NCI-H1105 treated with DMSO at 0.1 percent for 48 hours (cell line): ENCODE results near the gene TGFB1I1.
A peak's percentile ranks its signal among the peaks of the same experiment; 100 is the strongest.
"Not testable (repeated sequence)": the region's sequence is repeated elsewhere in the genome, so short reads cannot be mapped to it uniquely, and the experiment has no call there.

Source experiments
- DNase-seq: peaks from one replicate; lab custom pipeline; 2025; lab: John Stamatoyannopoulos, UW

TGFB1I1 gene

DNA sequence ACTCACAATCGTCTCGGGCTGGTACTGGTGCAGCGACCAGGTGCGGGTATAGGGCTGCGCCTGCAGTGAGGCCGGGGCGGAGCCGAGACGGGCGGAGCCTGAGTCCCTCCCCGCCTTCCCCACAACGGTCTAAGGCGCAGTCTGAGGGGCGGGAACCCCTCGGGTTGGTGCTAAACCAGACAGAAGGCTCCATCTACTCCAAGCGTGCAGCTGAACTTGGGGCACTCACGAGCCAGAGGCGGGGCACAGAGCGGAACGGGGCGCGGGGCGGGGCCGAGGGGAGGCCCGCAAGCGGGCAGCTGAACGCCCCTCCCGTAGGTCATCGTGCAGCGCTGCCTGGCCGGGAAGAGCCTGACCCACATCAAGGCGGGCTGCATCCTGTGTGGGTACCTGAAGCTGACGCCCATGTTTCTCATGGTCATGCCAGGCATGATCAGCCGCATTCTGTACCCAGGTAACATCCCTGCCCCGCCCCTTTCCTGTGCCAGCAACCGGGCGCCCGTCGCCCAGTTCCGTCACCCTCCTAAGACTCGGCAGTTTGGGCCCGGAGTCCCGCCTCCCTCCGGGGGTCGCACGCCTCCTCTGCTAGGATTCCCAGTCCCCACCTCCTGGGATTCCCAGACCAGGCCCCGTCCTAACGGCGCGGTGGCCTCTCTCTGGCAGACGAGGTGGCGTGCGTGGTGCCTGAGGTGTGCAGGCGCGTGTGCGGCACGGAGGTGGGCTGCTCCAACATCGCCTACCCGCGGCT, 15.9 kb downstream of the TGFB1I1 start:
- DNase-seq: peak; percentile 54

DNA sequence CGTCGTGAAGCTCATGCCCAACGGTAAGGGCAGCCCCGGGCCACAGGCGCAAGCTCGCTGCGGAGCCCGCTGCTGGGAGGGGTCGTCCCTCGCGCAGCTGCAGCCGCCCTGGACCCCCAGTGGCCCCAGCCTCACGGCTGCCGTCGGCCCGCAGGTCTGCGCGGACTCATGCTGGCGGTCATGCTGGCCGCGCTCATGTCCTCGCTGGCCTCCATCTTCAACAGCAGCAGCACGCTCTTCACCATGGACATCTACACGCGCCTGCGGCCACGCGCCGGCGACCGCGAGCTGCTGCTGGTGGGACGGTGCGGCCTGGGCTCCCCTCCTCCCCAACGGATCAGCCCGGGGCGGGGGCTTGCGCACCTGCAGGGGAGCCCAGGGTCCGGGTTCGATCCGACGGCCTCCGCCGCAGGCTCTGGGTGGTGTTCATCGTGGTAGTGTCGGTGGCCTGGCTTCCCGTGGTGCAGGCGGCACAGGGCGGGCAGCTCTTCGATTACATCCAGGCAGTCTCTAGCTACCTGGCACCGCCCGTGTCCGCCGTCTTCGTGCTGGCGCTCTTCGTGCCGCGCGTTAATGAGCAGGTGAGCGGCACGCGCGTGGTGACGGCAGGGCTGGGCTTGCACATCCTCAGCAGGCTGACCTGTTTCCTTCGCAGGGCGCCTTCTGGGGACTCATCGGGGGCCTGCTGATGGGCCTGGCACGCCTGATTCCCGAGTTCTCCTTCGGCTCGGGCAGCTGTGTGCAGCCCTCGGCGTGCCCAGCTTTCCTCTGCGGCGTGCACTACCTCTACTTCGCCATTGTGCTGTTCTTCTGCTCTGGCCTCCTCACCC, 16.7 kb downstream of the TGFB1I1 start:
- peak; percentile 39 for DNase-seq

DNA sequence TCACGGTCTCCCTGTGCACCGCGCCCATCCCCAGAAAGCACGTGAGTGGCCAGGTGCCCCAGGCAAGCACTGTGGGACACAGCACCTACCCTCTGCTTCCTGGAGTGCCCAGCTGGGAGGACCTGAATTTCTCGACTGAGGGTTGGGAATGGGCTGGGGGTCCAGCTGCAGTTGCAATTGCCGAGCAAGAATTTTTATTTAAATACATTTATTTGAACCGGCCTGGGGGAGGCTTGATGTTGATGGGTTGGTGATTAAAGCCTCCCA, 17.3 kb downstream of the TGFB1I1 start:
- DNase-seq: no peak

GRCh38 chr16:31489616-31490584, 17.9 kb downstream of the TGFB1I1 start:
- DNase-seq: no peak

- DNase-seq: no peak
Observed at GRCh38 chr16:31491778-31492418, 19.9 kb downstream of the TGFB1I1 start.

GRCh38 chr16:31493506-31494125, 21.7 kb downstream of the TGFB1I1 start:
- DNase-seq: no peak

GRCh38 chr16:31496670-31497069, 24.7 kb downstream of the TGFB1I1 start:
- DNase-seq: no peak

GRCh38 chr16:31498493-31498892, 26.5 kb downstream of the TGFB1I1 start:
- DNase-seq: no peak

- DNase-seq: no peak
Observed at GRCh38 chr16:31499928-31500327, 28.0 kb downstream of the TGFB1I1 start.

DNA sequence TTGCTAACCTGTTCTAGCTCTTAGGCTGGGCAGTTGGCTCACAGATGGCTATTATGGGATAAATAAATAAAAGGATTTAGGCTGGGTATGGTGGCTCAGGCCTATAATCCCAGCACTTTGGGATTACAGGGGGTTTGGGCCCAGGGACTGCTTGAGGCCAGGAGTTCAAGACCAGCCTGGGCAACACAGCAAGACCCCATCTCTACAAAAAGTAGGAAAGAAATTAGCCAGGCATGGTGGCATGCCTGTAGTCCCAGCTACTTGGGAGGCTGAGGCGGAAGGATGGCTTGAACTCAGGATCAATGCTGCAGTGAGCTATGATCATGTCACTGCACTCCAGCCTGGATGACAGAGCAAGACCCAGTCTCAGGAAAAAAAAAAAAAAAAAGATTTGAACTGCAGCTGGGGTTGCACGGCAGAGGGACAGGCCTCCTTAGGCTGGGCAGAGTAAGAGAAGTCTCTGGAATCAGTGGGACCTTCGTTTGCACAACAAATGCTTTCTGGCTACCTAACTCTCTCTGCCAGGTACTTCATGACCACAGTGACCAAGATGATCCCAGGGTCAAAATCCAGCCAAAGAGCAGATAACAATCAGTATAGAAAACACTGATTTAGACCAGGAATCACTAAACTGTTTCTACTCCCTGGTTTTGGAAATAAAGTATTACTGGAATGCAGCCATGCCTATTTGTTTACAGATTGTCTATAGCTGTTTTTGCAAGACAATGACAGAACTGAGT, 29.4 kb downstream of the TGFB1I1 start:
- no peak for DNase-seq

DNA sequence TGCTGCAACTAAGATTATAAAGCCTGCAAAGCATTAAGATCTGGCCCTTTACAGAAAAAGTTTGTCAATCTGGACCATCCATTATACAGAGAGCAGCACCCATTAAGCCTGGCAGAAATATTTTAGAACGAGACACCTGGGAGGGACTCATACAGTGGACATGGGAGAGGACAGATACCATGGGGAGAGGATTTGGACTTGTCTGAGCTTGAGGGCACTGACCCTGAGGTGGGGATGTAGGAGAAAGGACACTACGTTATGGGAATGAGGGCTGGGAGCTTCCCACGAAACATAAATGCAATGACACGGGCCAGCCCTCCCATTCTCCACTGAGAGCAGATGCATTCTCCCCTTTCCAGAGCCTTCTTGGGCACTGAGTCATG, 30.0 kb downstream of the TGFB1I1 start:
- DNase-seq: no peak

GRCh38 chr16:31502981-31503380, 31.0 kb downstream of the TGFB1I1 start:
- no peak for DNase-seq

- not testable (repeated sequence) for DNase-seq
Observed at GRCh38 chr16:31503555-31503954, 31.6 kb downstream of the TGFB1I1 start.

DNA sequence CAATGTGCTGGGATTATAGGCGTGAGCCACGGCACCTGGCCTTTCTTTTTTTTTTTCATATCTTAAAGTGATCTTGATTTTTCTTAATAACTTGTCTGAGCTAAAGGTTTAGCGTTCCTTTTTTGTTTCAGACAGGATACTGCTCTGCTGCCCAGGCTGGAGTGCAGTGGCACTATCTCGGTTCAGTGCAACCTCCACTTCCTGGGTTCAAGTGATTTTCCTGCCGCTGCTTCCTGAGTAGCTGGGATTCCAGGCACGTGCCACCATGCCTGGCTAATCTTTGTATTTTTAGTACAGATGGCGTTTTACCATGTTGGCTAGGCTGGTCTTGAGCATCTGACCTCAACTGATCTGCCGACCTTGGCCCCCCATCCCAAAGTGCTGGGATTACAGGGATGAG, 32.2 kb downstream of the TGFB1I1 start:
- no peak for DNase-seq

- DNase-seq: no peak
Observed at GRCh38 chr16:31505483-31505882, 33.5 kb downstream of the TGFB1I1 start.

GRCh38 chr16:31507617-31507928, 35.6 kb downstream of the TGFB1I1 start:
- no peak for DNase-seq

- peak; percentile 79 for DNase-seq
Observed at GRCh38 chr16:31507929-31508705, 36.2 kb downstream of the TGFB1I1 start, which contains the start of gene RUSF1. TSS of gene RUSF1 (minus strand) at chr16:31508391. CDS start at chr16:31508373, 18 bp downstream.

- DNase-seq: no peak
Observed at GRCh38 chr16:31508706-31509195, 36.8 kb downstream of the TGFB1I1 start.

DNA sequence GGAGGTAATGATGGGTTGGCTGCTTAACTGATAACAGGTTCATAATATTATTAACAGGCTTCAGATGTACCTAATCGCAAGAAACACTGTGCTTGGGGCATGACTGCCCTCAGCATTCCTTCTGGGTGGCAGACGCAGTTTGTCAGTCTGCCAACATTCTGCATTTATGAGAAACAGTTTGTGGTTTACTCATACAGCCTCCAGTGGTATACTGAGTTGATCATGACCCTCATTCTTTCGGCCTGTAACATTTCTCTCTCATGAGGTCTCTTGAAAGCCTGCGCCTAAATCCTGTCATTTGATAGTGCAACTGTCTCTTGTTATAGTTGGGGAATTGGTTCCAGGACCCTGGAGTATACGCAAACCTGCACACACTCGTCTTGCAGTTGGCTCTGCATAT, 41.2 kb downstream of the TGFB1I1 start:
- DNase-seq: no peak

DNA sequence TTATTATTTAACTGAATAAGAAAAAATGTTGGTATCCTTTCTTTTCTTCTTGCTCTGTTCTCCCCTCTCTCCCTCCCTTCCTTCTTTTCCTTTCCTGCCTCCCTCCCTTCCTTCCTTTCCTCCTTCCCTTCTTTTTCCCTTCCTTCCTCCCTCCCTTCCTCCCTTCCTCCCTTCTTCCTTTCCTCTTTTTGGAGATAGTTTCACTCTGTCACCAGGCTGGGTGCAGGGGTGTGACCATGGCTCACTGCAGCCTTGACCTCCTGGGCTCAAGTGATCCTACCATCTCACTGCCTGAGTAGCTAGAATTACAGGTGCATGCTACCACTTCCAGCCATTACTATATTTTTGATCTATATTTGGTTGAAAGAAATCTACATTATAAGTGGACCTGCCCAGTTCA, 41.9 kb downstream of the TGFB1I1 start:
- no peak for DNase-seq
